Measurements from ENCODE around the gene CASP8AP2.

The CASP8AP2 gene

GRCh38 chr6:89858041-89858440 is 28.4 kb downstream of the CASP8AP2 start:
- TF ChIP-seq TOX (CRISPR knock-in tag; IDR thresholded peaks at IDR 0.05; ENCODE audit: borderline replicate concordance) (no peak), PATZ1 (CRISPR knock-in tag; IDR thresholded peaks at IDR 0.05; ENCODE audit: borderline replicate concordance) (no peak), GLIS3 (CRISPR knock-in tag; IDR thresholded peaks at IDR 0.05) (no peak), TSHZ2 (CRISPR knock-in tag; IDR thresholded peaks at IDR 0.05) (no peak), CREB5 (CRISPR knock-in tag; IDR thresholded peaks at IDR 0.05; ENCODE audit: low read depth) (no peak)
- ATAC-seq, result no peak

- TF ChIP-seq CREB5 (CRISPR knock-in tag; IDR thresholded peaks at IDR 0.05; ENCODE audit: low read depth) (no peak), TSHZ2 (CRISPR knock-in tag; IDR thresholded peaks at IDR 0.05) (no peak), ZFP3 (CRISPR knock-in tag; IDR thresholded peaks at IDR 0.05) (no peak), ISL1 (CRISPR knock-in tag; IDR thresholded peaks at IDR 0.05) (no peak), PPARA (CRISPR knock-in tag; IDR thresholded peaks at IDR 0.05; ENCODE audit: borderline replicate concordance) (no peak), TCF4 (CRISPR knock-in tag; IDR thresholded peaks at IDR 0.05; ENCODE audit: borderline replicate concordance) (no peak), PATZ1 (CRISPR knock-in tag; IDR thresholded peaks at IDR 0.05; ENCODE audit: borderline replicate concordance) (no peak), OSR1 (CRISPR knock-in tag; IDR thresholded peaks at IDR 0.05) (no peak), ZNF565 (CRISPR knock-in tag; conservative IDR thresholded peaks at IDR 0.05; ENCODE audit: low read depth) (no peak), SNAI2 (CRISPR knock-in tag; IDR thresholded peaks at IDR 0.05) (no peak), ARNTL (CRISPR knock-in tag; IDR thresholded peaks at IDR 0.05; ENCODE audit: borderline replicate concordance, low read depth) (no peak), ESRRG (CRISPR knock-in tag; IDR thresholded peaks at IDR 0.05) (no peak), ZNF8 (CRISPR knock-in tag; IDR thresholded peaks at IDR 0.05) (no peak), BACH2 (CRISPR knock-in tag; IDR thresholded peaks at IDR 0.05; ENCODE audit: borderline replicate concordance) (no peak), ZNF70 (CRISPR knock-in tag; IDR thresholded peaks at IDR 0.05) (no peak)
- TF ChIP-seq, protein P1, sequence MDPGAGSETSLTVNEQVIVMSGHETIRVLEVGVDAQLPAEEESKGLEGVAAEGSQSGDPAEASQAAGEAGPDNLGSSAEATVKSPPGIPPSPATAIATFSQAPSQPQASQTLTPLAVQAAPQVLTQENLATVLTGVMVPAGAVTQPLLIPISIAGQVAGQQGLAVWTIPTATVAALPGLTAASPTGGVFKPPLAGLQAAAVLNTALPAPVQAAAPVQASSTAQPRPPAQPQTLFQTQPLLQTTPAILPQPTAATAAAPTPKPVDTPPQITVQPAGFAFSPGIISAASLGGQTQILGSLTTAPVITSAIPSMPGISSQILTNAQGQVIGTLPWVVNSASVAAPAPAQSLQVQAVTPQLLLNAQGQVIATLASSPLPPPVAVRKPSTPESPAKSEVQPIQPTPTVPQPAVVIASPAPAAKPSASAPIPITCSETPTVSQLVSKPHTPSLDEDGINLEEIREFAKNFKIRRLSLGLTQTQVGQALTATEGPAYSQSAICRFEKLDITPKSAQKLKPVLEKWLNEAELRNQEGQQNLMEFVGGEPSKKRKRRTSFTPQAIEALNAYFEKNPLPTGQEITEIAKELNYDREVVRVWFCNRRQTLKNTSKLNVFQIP (CRISPR knock-in tag; IDR thresholded peaks at IDR 0.05; ENCODE audit: borderline replicate concordance, low read depth), result no peak
- TF ChIP-seq, protein P2, sequence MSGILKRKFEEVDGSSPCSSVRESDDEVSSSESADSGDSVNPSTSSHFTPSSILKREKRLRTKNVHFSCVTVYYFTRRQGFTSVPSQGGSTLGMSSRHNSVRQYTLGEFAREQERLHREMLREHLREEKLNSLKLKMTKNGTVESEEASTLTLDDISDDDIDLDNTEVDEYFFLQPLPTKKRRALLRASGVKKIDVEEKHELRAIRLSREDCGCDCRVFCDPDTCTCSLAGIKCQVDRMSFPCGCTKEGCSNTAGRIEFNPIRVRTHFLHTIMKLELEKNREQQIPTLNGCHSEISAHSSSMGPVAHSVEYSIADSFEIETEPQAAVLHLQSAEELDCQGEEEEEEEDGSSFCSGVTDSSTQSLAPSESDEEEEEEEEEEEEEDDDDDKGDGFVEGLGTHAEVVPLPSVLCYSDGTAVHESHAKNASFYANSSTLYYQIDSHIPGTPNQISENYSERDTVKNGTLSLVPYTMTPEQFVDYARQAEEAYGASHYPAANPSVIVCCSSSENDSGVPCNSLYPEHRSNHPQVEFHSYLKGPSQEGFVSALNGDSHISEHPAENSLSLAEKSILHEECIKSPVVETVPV (CRISPR knock-in tag; IDR thresholded peaks at IDR 0.05), result no peak
- ATAC-seq, result no peak
Observed at GRCh38 chr6:89859744-89860143, 30.1 kb downstream of the CASP8AP2 start.

Data from SK-N-SH treated with all-trans-retinoic acid at 6 μM for 48 hours (cell line).